Spleen (tissue), 7 donors: ENCODE results near the gene HOXC6.

Source experiments
- CTCF ChIP-seq, 11 experiments: fragments of 200-600 bp in 7 of 11; fragments of 450-650 bp in 4 of 11; sonication (generic) in 4 of 11; IDR thresholded peaks in 8 of 11; conservative IDR thresholded peaks in 3 of 11; 1 replicate in 7 of 11; 2 replicates in 4 of 11; pipeline versions ENCODE4 v1.4.0 to v1.8.0; 2016 to 2021; ENCODE audit warnings: antibody characterized with exemption in 11 of 11, inconsistent platforms in 4 of 11, mild to moderate bottlenecking in 1 of 11
- POLR2A ChIP-seq, 3 donors: fragments of 450-650 bp; IDR thresholded peaks; one replicate each; pipeline ENCODE4 v1.5.1; 2017; ENCODE audit warnings: antibody characterized with exemption in 3 of 3, mild to moderate bottlenecking in 1 of 3
- POLR2AphosphoS5 ChIP-seq, 3 donors: sonication (generic); formaldehyde crosslinking; IDR thresholded peaks; one replicate each; pipeline ENCODE4 v1.5.1; 2017; ENCODE audit warnings: antibody characterized with exemption in 3 of 3
- donor health status: DM: no; HTN: no; CAD: no; lungs with moderate emphysema.
- donor health status: DM: no; HTN: no; CAD: no.
- donor health status: DM: no; HTN: no; CAD: no.

- TF ChIP-seq CTCF (IDR thresholded peaks at IDR 0.05 in 8 of 11, conservative IDR thresholded peaks at IDR 0.05 in 3 of 11), result no peak
- TF ChIP-seq POLR2A (IDR thresholded peaks at IDR 0.05), result no peak
- no peak for TF ChIP-seq POLR2AphosphoS5 (IDR thresholded peaks at IDR 0.05)
Observed at GRCh38 chr12:54022960-54023884, 5.0 kb upstream of the HOXC6 start.
